H1 (cell line): ENCODE data around the gene CYP4A22.

Source experiments
- CTCF ChIP-seq, 3 experiments: IDR thresholded peaks; 1 replicate in 2 of 3; 2 replicates in 1 of 3; pipeline versions ENCODE4 v1.5.1 to v1.6.1; 2011; ENCODE audit warnings: low read length in 3 of 3, mild to moderate bottlenecking in 3 of 3, inconsistent platforms in 2 of 3, low read depth in 1 of 3, moderate library complexity in 1 of 3; ENCODE audit not compliant: insufficient read depth in 1 of 3; ENCODE audit errors: control extremely low read depth in 1 of 3
- GABPA ChIP-seq: IDR thresholded peaks from 2 replicates; pipeline ENCODE4 v1.6.1; 2011; ENCODE audit warnings: mild to moderate bottlenecking, low read length, moderate library complexity, borderline replicate concordance; ENCODE audit not compliant: insufficient read depth
- KDM1A ChIP-seq: fragments of 200-600, 300-600 bp; sonication (generic); IDR thresholded peaks from 2 replicates; pipeline ENCODE4 v1.7.1; 2016; ENCODE audit warnings: mild to moderate bottlenecking, low read length, borderline replicate concordance
- POLR2AphosphoS5 ChIP-seq: IDR thresholded peaks from 2 replicates; pipeline ENCODE4 v1.6.1; 2011; ENCODE audit warnings: low read depth, low read length
- RAD21 ChIP-seq, 2 experiments: IDR thresholded peaks in 1 of 2; conservative IDR thresholded peaks in 1 of 2; 2 replicates each; pipeline ENCODE4 v1.6.1; 2011; ENCODE audit warnings: low read depth in 2 of 2, low read length in 2 of 2, improper control_type of control experiment in 1 of 2, inconsistent platforms in 1 of 2, mild to moderate bottlenecking in 1 of 2, moderate library complexity in 1 of 2
- RFX5 ChIP-seq: IDR thresholded peaks from 2 replicates; pipeline ENCODE4 v1.6.1; 2011; ENCODE audit warnings: low read depth, low read length, improper control_type of control experiment, borderline replicate concordance
- TBP ChIP-seq: IDR thresholded peaks from 2 replicates; pipeline ENCODE4 v1.6.1; 2011; ENCODE audit warnings: low read depth, low read length, improper control_type of control experiment
- TCF12 ChIP-seq: IDR thresholded peaks from 2 replicates; pipeline ENCODE4 v1.6.1; 2011; ENCODE audit warnings: low read depth, mild to moderate bottlenecking, low read length

GRCh38 chr1:47178654-47179016 lies 41.4 kb downstream of the CYP4A22 start:
- TF ChIP-seq TBP (no peak), CTCF (IDR thresholded peaks at IDR 0.05; ENCODE audit: control extremely low read depth in 1 of 3, insufficient read depth in 1 of 3, low read depth in 1 of 3, low read length in 3 of 3) (no peak), GABPA (no peak), TCF12 (no peak), RAD21 (IDR thresholded peaks at IDR 0.05 in 1 of 2, conservative IDR thresholded peaks at IDR 0.05 in 1 of 2; ENCODE audit: low read depth in 2 of 2, low read length in 2 of 2) (no peak), KDM1A (no peak), RFX5 (no peak), POLR2AphosphoS5 (no peak)
